Neural progenitor cell (in vitro differentiated cells): ENCODE measurements around the gene ZCCHC8. TPM values are rescaled to one million over a fixed set of nuclear protein-coding genes. Genes with fewer than 3 reads are reported as not detected.
A peak's percentile ranks its signal among the peaks of the same experiment; 100 is the strongest.

Experiments used
- DNase-seq: peaks from one replicate; pipeline ENCODE4 v3.0.0-alpha.2; 2016; ENCODE audit warnings: low spot score
- H2AFZ ChIP-seq: fragments of 200-600 bp; sonication (generic); replicated peaks from 2 replicates; pipeline ENCODE4 v1.6.1; 2016; ENCODE audit warnings: antibody characterized with exemption
- H3F3A ChIP-seq: fragments of 200-600 bp; sonication (generic); 2 replicates; pipeline ENCODE4 v1.6.1; 2016; ENCODE audit warnings: antibody characterized with exemption, low read depth
- H3K27ac ChIP-seq: fragments of 200-600 bp; sonication (generic); 2 replicates; pipeline ENCODE4 v1.5.1; 2016; ENCODE audit warnings: mild to moderate bottlenecking
- H3K27me3 ChIP-seq: fragments of 200-600 bp; sonication (generic); 2 replicates; pipeline ENCODE4 v1.6.1; 2016; ENCODE audit warnings: mild to moderate bottlenecking, moderate library complexity
- H3K36me3 ChIP-seq: fragments of 200-600 bp; sonication (generic); 2 replicates; pipeline ENCODE4 v1.5.1; 2016
- H3K4me1 ChIP-seq: fragments of 200-600 bp; sonication (generic); 2 replicates; pipeline ENCODE4 v1.6.1; 2016; ENCODE audit warnings: mixed run types
- H3K4me2 ChIP-seq: fragments of 200-600 bp; sonication (generic); 2 replicates; pipeline ENCODE4 v1.6.1; 2016
- H3K4me3 ChIP-seq: fragments of 200-600 bp; sonication (generic); 2 replicates; pipeline ENCODE4 v1.5.1; 2016
- H3K79me2 ChIP-seq: fragments of 200-600 bp; sonication (generic); 2 replicates; pipeline ENCODE4 v1.6.1; 2016; ENCODE audit warnings: low read depth
- H3K9ac ChIP-seq: fragments of 200-600 bp; sonication (generic); 2 replicates; pipeline ENCODE4 v1.6.1; 2016
- H3K9me3 ChIP-seq: fragments of 200-600 bp; sonication (generic); 2 replicates; pipeline ENCODE4 v1.5.1; 2016; ENCODE audit warnings: low read depth
- H4K20me1 ChIP-seq: fragments of 200-600 bp; sonication (generic); 2 replicates; pipeline ENCODE4 v1.6.1; 2016; ENCODE audit warnings: low read depth
- H3K27ac Mint-ChIP-seq: 3 replicates; pipeline ENCODE4 v1.8.0; 2021; ENCODE audit warnings: mixed read lengths
- H3K27me3 Mint-ChIP-seq: 2 replicates; pipeline ENCODE4 v1.8.0; 2022; ENCODE audit warnings: low read depth, mild to moderate bottlenecking, inconsistent platforms, moderate library complexity, mixed read lengths; ENCODE audit not compliant: insufficient read depth
- H3K36me3 Mint-ChIP-seq: 3 replicates; pipeline ENCODE4 v1.8.0; 2021; ENCODE audit warnings: mixed read lengths
- H3K4me1 Mint-ChIP-seq: 3 replicates; pipeline ENCODE4 v1.8.0; 2021; ENCODE audit warnings: mixed read lengths
- H3K4me3 Mint-ChIP-seq: 3 replicates; pipeline ENCODE4 v1.8.0; 2021; ENCODE audit warnings: mild to moderate bottlenecking, moderate library complexity, mixed read lengths
- H3K9me3 Mint-ChIP-seq: 3 replicates; pipeline ENCODE4 v1.8.0; 2020; ENCODE audit warnings: mixed read lengths
- EZH2 ChIP-seq: fragments of 200-600 bp; sonication (generic); IDR thresholded peaks from 2 replicates; pipeline ENCODE4 v1.6.1; 2017; ENCODE audit warnings: antibody characterized with exemption, mild to moderate bottlenecking, moderate library complexity
- EZH2phosphoT487 ChIP-seq: fragments of 200-600 bp; sonication (generic); IDR thresholded peaks from 2 replicates; pipeline ENCODE4 v1.6.1; 2017; ENCODE audit warnings: antibody characterized with exemption
- total RNA-seq: library from RNA; depleted of rRNA; stranded (reverse); fragments of >200 nt; gene quantifications from 2 replicates; pipeline ENCODE4 v1.2.3, GENCODE V29; 2015; ENCODE audit warnings: low replicate concordance
- TF ChIP-seq, protein P1 (sequence below): fragments of 200-600 bp; sonication (generic); IDR thresholded peaks from 2 replicates; pipeline ENCODE4 v1.5.1; 2017; ENCODE audit warnings: antibody characterized with exemption, mild to moderate bottlenecking

ZCCHC8 gene
- total RNA-seq, 1 donor from 2014 or later, result 49.1 TPM

DNA sequence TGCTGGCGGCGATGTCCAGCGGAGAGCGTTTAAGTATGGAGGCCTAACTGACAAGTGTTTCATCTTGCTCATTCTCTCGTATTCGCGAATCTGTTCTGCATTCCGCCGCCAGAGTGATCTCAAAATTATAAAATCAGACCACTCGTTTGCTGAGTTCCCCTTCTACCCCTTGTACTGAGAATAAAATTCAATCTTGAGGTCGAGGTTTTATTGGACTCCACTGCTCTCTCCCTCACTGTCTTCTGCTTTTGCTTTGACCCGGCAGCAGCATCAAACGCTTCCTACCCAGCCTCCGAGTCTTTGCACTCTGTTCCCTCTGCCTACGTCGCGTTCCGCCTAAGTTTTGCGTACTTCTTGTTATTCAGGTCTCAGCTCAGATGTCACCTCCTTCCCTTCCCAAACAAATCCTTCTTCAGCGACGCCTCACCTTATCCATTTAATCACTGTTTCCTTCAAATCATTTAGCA lies 26.8 kb upstream of the ZCCHC8 start:
- H3K27me3 Mint-ChIP-seq, result peaks cover 3% of the 10 kb centered on the region
- DNase-seq, result peak; percentile 51

DNA sequence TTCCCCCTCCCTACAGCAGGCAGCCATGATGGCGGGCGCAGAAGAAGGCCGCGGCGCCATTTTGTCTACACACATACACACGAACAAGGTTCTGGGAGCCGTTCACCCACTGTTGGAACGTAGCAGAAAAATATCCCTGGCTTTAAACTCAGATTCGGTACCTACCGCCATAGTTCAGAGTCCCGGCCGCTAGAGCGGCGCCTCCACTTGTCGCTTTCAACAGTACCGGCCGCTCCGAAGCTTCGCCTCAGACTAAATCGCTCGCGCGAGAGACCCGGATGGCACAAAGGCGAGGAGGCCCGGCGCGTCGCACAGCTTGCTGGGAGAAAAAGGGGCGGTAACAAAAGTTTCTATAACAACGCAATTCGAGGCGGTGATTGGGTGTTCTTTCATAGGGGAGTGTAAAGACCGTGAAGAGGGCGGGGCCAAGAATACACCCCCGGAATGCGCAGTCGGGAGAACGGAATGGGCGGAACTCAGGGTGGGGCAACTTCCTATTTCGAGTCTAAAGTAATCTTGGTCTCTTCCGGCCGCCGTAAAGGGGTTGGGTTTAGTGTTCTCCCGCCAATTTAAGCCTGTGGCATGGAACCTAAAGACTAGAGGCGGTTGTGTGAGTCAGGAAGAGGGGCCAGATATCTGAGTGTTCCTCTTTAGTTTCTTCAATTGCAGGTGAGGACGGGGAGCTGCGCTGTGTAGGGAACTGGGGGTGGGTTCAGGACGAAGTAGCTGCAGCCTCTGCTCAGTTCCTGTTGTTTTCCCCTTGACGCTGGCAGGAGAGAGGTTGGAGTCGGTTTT lies 26.1 kb upstream of the ZCCHC8 start, which contains the start of the genes KNTC1 and RSRC2:
TSS of gene KNTC1 (plus strand) at position 567 of the 795 bp plus-strand sequence. CDS start 2,815 bp downstream, outside the sequence.
TSS of gene RSRC2 (minus strand) at position 254 of the 795 bp plus-strand sequence. CDS start at position 171, 83 bp downstream.
- no peak within 1 kb of the TSS for H3K27ac Mint-ChIP-seq
- H3K4me2 ChIP-seq, result peak within 1 kb of the TSS; percentile 92
- H3K9ac ChIP-seq, result peak within 1 kb of the TSS; percentile 100
- no peaks in the 10 kb centered on the region for H3K9me3 ChIP-seq
- H3K9me3 Mint-ChIP-seq, result no peaks in the 10 kb centered on the region
- H3K79me2 ChIP-seq, result peaks cover 93% of the 10 kb centered on the region
- peaks cover 10% of the 10 kb centered on the region for H3K36me3 Mint-ChIP-seq
- peaks cover 37% of the 10 kb centered on the region for H4K20me1 ChIP-seq
- H3K27ac ChIP-seq, result peak within 1 kb of the TSS; percentile 100
- H3F3A ChIP-seq, result peaks cover 19% of the 10 kb centered on the region
- TF ChIP-seq, protein P1, sequence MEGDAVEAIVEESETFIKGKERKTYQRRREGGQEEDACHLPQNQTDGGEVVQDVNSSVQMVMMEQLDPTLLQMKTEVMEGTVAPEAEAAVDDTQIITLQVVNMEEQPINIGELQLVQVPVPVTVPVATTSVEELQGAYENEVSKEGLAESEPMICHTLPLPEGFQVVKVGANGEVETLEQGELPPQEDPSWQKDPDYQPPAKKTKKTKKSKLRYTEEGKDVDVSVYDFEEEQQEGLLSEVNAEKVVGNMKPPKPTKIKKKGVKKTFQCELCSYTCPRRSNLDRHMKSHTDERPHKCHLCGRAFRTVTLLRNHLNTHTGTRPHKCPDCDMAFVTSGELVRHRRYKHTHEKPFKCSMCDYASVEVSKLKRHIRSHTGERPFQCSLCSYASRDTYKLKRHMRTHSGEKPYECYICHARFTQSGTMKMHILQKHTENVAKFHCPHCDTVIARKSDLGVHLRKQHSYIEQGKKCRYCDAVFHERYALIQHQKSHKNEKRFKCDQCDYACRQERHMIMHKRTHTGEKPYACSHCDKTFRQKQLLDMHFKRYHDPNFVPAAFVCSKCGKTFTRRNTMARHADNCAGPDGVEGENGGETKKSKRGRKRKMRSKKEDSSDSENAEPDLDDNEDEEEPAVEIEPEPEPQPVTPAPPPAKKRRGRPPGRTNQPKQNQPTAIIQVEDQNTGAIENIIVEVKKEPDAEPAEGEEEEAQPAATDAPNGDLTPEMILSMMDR, result no peak
- TF ChIP-seq EZH2 (no peak), EZH2phosphoT487 (no peak)
- H3K27me3 ChIP-seq, result no peaks in the 10 kb centered on the region
- H3K4me1 Mint-ChIP-seq, result peaks cover 27% of the 10 kb centered on the region
- no peak within 1 kb of the TSS for H3K4me3 Mint-ChIP-seq
- H3K27me3 Mint-ChIP-seq, result peaks cover 3% of the 10 kb centered on the region
- peak within 1 kb of the TSS; percentile 93 for H3K4me3 ChIP-seq
- peaks cover 30% of the 10 kb centered on the region for H3K4me1 ChIP-seq
- peak; percentile 100 for DNase-seq
- H2AFZ ChIP-seq, result peak within 1 kb of the TSS; percentile 95
- H3K36me3 ChIP-seq, result peaks cover 17% of the 10 kb centered on the region

More for the DNA sequence above, 26.8 kb upstream of the ZCCHC8 start:
- Mint-ChIP-seq H3K36me3 (peaks cover 7% of the 10 kb centered on the region), H3K4me3 (no peak overlapping the region), H3K27ac (no peak overlapping the region), H3K4me1 (peaks cover 21% of the 10 kb centered on the region), H3K9me3 (no peaks in the 10 kb centered on the region)
- Histone ChIP-seq H3K9me3 (no peaks in the 10 kb centered on the region), H3F3A (peaks cover 13% of the 10 kb centered on the region), H3K9ac (peak overlapping the region; percentile 77), H3K4me1 (peaks cover 27% of the 10 kb centered on the region), H3K27me3 (no peaks in the 10 kb centered on the region), H2AFZ (no peak overlapping the region), H3K79me2 (peaks cover 91% of the 10 kb centered on the region), H3K36me3 (peaks cover 11% of the 10 kb centered on the region), H3K4me3 (peak overlapping the region; percentile 93), H3K27ac (peak overlapping the region; percentile 79), H4K20me1 (peaks cover 32% of the 10 kb centered on the region), H3K4me2 (peak overlapping the region; percentile 92)
- TF ChIP-seq EZH2 (no peak), EZH2phosphoT487 (no peak)
- TF ChIP-seq, protein P1, result no peak

DNA sequence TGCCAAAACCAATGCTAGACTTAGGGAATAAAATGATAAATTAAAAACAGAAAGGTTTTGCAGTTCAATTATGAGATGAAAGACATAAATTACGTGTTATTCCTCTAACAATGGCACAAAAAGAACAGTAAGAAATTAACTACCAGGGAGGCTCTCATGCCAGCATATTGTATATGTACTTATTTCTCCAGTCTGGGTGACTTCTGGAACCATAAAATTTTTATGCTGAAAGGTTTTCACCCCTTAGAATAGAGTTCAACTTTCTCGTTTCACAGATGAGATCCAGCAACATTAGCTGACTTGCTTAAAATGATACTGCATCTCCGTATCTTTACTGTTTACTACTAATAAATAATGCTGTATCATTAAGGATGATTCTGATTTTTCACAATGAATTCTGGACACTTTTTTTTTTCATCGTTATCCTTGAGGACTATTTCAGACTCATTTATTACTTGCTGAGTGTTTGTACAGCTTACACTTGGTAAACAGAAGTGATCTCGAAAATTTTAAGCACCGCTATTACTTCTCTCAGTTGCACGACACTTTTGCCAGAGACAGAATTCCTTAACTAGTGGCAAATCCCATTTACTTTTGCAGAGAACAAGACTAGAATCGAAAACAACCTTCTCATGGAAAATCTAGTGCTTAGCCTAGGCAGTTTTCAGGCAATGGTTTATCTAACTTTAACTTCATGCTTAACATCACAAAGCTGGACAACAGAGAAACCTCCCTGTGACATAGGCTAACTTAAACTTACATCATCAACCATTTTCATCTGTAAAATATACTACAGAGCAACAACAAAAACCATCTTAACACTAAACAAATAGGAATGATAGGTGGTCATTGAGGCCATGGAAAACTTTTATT lies 23.4 kb upstream of the ZCCHC8 start:
- Histone ChIP-seq H3K27ac (no peak overlapping the region), H2AFZ (no peak overlapping the region), H3K4me3 (peak overlapping the region; percentile 66), H3K4me1 (peaks cover 30% of the 10 kb centered on the region), H3K4me2 (peak overlapping the region; percentile 91), H3K36me3 (peaks cover 39% of the 10 kb centered on the region), H4K20me1 (peaks cover 65% of the 10 kb centered on the region), H3K79me2 (peaks cover 96% of the 10 kb centered on the region), H3K9me3 (no peaks in the 10 kb centered on the region), H3K27me3 (no peaks in the 10 kb centered on the region), H3K9ac (peak overlapping the region; percentile 63), H3F3A (peaks cover 46% of the 10 kb centered on the region)
- TF ChIP-seq EZH2phosphoT487, result no peak
- TF ChIP-seq EZH2, result no peak
- TF ChIP-seq, protein P1, result no peak
- peaks cover 25% of the 10 kb centered on the region for H3K4me1 Mint-ChIP-seq
- H3K27ac Mint-ChIP-seq, result no peak overlapping the region
- no peak for DNase-seq
- peaks cover 23% of the 10 kb centered on the region for H3K36me3 Mint-ChIP-seq
- no peaks in the 10 kb centered on the region for H3K9me3 Mint-ChIP-seq
- H3K4me3 Mint-ChIP-seq, result peak overlapping the region; percentile 97
- no peaks in the 10 kb centered on the region for H3K27me3 Mint-ChIP-seq
